DMS79 (cell line): Measurements from ENCODE around the gene ZFR2.

ENCODE experiments used
- DNase-seq: peaks from one replicate; lab custom pipeline; 2025; lab: John Stamatoyannopoulos, UW

Gene ZFR2

DNA sequence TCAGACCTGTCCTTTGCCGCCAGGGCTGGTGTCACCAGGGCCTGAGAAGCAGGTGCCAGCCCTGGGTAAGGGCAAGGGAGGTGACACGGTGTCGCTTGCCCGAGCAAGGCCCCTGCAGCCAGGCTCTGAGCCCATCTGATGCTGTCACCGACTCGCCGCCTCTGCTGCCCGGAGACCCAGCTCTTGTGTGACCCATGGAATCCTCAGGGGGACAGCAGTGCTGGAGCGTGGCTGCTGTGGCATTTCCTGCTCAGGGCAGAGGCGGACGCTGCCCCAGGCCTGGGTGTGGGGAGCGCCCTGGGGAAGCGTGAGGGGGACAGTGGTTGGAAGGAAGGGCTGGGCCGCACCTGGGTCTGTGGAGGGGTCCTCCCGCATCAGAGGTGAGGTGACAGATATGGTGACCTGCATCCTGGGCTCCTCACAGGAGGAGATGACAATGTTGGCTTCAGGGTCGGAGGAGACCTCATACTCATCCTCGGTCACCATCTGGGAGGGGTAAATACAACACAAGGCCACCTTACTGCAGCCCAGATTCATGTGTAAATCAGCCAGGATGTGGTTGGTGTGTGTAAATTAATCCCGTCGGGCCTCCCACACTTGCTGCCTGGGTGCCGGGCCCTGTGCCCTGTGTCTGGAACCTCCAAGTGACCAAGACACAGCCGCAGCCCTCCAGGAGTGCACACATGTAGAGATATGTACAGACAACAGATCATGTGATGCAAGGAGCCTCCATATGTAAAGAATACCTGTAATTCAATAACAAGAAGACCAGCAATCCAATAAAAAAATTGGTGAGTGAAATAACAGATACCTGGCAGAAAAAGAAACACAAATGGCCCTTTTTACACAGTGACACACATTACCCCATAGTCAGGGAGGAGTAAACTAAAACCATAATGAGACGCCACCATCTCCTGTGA is 55.1 kb downstream of the ZFR2 start:
- DNase-seq, result no peak

DNA sequence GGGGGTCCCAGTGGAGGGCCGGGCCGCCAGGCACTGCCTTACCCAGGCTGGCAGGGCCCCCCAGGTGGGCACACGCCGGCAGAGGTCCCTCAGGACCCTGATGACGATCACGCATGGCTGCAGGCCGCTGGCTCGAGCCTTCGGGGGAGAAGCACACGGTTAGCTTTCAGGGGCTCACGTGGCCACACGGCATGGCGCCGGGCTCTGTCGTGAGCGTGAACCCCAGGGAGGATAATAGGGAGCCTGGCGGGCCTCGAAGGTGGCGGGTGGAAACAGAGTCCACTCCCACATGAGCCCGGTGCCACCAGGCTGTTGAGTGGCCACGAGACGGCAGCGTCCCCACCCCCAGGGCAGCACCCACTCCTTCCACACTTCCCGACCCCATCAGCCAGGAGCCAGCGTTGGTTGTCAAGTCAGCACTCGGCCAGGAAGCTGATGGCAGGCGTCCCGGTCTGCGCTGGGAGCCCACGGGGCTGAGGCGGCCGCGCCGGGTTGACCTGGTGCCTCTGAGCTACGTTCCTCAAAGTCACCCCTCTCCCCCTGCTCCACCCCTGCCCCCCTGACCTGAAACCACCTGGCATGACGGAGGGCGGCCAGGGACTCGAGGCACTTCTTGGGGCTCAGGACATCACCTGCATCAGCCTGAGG is 58.0 kb downstream of the ZFR2 start:
- no peak for DNase-seq

DNA sequence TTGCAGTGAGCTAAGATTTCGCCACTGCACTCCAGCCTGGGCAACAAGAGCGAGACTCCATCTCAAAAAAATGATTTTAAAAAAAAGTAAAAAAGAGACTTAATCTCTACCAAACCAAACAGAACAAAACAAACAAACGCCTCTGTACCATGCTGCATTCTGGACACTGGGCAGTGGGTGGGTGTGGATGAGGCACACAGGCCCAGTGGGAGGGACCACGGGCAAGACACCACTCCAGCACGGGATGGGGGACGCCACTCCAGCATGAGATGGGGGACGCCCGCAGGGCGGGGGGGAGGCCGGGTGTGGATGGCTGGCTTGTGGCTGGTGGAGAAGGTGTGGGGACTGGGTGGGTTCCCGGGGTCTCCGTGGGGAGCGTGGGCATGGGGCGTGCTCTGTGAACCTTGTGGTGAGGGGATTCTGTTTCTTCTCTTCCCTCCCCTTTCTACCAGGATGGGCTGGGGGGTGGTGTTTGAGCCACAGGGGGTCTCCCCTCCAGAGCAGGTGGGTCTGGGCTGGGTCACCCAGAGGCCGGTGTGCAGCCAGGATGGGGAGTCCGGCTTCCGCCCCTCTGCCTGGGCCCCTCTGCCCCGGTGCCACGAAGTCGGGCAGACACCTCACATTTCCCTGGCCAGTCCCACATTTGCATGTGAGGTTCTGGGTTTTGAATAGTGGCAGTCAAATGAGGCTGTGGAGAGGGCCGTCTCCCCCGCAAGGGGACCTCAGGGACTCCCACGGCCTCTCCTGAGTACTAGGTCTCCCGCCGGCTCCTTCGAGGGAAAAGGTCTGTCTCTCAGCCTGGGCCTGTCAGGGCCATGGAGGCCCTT is 58.7 kb downstream of the ZFR2 start:
- DNase-seq, result no peak

DNA sequence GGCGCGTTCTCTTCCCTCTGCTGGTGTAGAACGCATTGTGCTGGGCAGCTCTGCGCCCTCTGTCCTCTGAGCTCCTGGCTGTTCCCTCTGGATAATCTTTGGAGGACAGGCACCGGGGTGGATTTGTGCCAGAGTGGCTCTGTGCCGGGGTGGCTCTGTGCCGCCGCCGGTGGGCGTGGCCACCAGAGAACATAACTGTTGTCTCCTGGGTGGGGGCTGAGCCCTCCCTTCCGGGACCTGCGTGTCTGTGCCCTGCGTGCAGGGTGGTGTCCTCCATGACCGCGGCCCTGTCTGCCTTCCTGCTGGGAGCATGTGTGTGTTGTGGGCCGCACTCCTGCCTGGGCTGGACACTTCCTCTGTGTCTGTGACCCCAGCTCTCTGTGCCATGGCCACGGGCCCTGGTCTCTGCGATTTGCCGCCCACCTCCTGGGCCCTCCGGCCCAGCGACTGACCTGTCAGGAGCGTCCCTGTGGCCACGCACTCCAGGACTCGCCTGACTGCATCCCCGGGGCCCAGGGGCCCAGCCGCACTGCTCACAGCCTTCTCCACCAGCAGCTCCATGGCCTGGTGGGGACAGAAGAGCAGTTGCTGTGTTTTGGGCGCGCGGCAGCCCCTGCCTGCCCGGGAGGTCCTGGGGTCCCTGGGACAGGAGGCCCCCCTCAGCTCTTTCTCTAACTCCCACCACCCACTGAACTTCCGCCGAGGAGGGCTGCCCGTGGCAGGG is 60.3 kb downstream of the ZFR2 start:
- no peak for DNase-seq

DNA sequence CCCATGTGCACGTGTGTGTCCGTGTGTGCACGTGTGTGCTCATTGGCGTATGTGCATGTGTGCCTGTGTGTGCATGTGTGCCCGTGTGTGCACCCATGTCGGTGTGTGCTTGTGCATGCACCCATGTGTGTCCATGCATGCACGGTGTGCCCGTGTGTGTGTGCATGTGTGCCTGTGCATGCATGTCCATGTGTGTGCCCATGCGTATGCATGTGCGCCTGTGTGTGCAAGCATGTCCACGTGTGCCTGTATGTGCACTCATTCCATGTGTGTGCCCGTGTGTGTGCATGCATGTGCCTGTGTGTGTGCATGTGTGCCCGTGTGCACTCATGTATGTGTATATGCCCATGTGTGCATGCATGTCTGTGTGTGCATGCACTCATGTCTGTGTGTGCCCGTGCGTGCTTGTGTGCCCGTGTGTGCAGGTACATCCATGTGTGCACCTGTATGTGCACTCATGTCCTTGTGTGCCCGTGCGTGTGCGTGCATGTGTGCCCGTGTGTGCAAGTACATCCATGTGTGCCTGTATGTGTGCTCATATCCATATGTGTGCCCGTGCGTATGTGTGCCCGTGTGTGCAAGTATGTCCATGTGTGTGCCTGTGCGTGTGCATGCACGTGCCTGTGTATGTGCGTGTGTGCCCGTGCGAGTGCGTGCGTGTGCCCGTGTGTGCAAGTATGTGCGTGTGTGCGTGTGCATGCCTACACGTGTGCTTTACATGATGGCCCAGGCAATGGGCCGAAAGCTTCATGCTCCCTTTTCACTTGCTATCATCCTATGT is 61.1 kb downstream of the ZFR2 start:
- DNase-seq, result no peak

DNA sequence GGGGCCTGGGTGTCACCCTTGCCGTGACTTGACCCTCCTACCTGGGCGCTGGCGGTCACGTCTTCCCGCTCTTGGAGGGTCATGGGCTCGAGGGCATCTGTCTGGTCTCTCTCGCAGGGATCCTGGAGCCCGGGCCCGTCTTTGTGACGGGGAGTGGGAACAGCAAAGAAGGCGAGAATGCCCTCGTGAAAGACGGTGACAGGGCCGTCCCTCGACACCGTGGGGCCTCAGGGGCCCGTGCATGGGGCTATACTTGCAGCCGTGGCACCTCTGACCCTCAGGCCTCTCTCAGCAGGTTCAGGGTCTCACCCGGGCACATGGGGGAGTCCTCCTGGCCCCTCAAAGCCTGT is 61.7 kb downstream of the ZFR2 start:
- DNase-seq, result no peak

DNA sequence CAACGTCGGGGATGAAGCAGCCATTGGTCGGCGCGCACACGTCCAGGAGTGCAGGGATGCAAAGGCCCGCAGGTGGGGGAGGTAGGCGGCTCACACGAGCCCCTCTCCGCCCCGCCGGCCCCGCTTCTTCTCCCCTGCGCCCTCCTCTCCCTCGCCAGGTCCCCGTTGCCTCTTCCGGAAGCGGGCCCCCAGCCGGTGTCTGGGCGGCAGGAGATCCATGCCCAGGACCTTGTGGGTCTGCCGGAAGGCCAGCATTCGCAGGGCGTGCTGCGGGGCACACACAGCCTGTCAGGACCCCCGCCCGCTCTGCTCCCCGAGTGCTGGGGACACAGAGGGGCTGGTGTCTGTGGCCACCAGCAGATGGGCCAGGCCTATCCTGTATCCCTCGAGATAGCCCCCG is 63.0 kb downstream of the ZFR2 start:
- no peak for DNase-seq

DNA sequence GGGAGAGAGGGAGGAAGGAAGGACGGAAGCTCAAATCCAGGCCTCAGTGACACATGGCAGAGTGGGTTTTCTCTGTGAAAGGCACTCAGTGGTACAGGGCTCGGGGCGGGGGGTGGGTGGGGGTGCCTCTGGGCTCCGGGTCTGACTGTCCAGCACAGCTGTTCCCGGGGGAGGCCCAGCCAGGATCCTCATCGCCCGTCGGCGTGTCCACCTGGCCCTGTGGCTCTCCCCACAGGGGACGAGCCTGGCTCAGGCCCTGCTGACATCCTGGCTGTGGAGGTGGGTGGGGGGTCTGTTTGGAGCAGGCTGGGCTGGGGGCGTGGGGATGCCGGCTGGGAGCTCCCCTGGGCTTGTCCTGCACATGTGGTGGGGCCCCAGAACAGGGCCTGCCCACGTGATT is 64.4 kb downstream of the ZFR2 start:
- DNase-seq, result no peak

DNA sequence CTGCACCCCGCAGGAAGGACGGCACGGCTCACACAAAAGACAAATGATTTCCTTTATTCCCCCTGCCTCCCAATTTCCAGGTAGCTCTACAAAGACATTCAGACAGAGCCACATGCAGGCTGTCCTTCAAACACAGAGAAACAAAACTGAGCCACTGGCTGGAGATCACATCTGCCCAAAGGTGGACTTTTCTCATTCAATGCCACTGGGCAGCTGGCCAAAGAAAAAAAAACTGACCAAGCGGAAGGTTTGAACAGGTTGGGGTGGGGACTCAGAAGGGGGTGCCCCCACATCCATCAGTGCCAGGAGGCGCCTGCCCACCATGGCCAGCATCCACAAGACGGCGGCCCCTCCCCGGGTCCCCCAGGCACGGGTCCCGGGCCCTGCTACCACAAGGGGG is 64.9 kb downstream of the ZFR2 start:
- no peak for DNase-seq

DNA sequence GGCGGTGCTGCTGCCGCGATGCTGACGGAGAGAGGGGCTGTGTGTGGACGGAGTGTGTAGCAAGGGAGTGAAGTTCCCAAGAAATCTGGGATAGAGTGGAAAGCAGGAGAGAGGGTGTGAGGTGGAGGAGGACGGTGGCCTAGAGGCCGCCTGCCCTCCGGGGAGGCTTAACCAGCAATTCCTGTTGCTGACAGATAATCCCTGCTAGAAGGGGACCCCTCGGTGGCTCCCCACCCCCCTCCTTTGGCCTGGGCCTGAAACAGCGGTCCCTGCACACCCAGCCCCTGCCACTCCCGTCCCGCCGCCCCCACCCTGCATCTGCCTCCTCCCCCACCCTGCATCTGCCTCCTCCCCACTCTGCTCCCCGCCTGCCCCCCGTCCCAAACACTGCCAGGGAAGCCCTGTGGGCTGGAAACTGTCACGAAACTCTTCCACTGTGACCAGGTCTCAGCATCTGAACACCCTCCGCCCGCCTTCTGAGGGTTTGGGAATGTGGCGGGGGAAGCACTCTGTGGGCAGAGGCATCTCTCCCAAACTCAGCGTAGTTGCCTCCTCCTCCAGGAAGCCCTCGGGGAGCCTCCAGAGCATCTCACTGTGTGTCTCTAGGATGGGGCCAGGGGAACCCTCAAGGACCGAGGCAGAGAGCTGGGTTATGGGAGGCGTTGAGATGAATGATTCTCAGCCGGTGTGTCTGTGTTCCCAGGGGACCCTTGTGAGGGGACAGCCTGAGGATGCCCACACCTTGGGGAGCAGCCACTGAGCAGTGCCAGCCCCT is 65.5 kb downstream of the ZFR2 start:
- no peak for DNase-seq

DNA sequence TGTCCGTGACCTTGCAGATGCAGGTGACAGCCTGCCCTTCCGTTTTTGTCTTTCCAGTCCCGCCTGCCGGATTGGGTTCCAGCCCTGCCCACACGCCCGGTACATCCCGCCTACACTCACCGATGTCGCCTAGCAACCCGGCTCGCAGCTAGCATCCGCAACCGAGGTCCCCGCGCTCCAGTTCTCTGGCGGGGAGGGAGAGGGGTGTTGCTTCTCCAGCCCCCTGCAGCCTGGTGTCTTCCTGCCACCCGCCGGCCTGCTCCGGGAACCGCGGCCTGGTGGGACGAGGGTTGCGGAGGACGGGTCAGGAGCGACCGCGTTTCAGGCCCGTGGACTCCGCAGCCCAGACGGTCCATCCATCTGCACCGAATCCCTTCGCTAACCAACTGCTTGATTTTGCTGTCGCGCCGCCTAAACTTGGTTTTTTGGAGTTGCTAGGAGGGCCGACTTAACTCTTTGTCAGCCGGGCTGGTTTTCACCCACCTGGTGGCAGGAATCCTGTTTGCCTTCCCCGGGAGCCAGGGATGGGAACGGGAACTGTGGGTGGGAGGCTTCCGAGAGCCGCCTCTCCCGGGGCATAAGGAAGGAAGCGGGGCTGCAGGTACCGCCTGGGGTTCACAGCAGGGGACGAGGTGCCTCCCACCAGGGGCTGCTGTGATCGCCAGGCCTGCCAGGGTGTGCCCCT is 67.3 kb downstream of the ZFR2 start:
- DNase-seq, result peak; percentile 45

DNA sequence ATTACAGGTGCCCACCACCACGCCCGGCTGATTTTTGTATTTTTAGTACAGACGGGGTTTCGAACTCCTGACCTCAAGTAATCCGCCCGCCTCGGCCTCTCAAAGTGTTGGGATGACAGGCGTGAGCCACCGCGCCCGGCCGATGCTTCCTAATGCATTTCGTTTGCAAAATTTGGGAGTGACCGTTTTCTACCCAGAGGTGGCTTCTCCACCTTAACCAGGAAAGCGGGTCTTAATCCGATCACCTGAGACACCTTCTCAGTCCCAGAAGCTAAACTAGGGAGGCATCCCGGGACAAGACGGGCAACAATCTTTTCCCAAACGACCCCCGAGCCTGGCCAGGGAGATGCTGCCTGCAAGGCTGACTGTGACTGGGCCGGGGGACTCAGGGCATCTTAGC is 67.8 kb downstream of the ZFR2 start:
- no peak for DNase-seq

DNA sequence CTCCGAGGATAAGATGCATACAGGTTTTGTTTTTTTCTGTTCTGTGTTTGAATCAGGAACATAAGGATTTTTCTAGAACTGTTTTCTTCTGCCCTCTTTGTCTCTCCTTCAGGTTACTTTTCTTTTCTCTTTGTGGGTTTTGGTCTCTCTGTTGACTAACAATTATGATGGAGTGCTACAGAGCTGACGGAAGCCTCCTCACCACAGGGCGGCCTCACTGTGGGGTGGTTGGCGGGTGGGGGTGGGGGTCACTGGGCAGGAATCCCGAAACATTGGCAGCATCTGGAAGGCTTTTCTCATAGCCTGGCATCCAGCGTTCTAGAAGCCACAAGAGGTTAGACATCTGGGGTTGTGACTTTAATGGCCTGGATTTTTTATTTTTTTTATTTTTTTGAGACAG is 70.7 kb downstream of the ZFR2 start:
- no peak for DNase-seq

DNA sequence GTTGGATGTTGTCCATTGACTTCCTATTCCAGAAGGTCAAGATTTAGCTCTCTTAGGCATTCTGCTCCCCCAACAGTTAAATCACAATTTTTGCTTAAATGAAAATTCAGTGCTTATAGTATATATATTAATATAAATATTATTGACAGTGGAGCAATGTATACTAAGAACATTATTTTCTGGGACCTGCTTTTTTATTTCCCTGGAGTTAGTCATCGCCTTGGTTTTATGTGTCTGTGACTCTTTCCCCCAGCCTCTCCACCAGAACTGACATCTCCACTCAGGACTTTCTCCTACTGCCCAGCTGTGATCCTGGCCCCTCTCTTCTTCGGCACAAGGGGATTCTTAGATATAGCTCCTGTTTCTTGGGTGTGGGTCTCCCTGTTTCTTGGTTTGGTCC is 72.5 kb downstream of the ZFR2 start:
- DNase-seq, result no peak

DNA sequence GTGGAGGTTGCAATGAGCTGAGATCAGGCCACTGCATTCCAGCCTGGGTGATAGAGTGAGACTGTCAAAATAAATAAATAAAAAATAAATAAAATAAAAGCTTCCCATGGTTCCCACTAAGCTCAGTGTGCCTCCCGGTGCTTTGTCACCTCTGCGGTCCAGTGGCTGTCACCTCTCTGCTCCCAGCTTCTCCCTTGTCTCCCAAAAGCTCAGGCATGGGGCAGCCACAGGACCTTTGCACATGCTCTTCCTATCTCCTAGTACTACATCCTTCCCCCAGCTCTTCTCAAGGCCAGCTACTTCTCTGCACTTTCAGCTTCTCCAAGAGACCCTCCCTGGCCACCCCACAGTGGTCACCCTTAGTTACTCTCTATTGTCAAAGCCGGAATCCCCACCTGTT is 75.0 kb downstream of the ZFR2 start:
- DNase-seq, result no peak

DNA sequence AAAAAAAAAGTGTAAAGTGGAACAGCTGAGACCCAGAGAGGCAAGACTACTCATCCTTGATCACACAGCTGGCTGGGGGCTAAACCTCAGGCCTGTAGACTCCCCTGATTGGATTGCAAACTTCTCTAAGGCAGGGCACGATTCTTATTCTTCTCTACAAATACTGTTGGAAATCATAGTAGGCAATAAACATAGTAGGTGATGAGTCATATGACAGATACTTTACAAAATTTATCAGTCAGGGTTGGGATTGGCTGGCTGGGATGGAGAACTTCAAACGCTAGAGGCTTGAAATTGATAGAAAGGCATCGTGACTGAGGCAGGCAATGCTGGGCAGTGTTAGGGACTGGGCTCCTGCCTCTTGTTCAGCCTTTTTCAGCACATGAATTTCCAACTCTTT is 76.7 kb downstream of the ZFR2 start:
- DNase-seq, result no peak

DNA sequence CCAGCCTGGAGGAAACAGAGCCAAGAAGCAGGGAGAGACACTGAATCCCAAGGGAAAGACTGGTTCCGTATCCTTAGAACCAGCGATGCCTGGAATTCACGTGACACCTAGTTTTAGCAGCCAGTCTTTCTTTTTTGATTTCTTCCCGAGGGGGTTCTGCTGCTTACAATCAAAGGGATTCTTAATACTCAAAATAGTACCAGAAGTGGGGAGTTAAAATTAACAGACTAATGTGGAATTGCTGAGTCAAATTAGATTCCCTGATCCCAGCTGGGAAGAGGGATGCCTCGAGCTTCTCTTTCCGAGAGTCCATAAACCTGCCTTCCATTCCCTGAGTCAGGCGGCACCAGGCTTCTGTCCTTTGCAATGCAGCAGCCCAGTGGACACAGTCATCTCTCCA is 77.9 kb downstream of the ZFR2 start:
- no peak for DNase-seq

DNA sequence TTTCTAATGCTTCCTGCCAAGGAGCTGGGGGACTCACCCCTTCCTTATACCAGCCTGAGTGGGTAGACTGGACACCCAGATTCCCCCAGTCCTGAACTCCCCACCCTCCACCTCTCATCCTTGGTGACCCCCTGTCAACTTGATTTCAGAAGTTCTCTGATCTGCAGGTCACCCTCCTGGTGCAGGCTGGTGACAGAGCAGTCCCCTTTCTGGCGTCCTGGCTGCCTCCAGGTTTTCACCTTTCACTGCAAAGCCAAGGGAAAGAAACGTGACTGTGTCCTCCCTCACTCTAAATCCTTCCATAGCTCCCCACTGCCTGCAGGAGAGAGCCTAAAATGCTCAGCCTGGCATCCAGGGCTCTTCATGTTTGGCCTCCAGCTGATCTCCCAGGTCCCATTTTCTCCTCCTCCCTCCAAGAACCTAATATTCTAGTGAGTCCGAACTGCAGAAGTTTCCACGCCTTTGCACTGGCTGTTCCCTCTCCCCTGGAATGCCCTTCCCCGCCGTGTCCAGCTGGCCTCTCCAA is 78.6 kb downstream of the ZFR2 start:
- no peak for DNase-seq

DNA sequence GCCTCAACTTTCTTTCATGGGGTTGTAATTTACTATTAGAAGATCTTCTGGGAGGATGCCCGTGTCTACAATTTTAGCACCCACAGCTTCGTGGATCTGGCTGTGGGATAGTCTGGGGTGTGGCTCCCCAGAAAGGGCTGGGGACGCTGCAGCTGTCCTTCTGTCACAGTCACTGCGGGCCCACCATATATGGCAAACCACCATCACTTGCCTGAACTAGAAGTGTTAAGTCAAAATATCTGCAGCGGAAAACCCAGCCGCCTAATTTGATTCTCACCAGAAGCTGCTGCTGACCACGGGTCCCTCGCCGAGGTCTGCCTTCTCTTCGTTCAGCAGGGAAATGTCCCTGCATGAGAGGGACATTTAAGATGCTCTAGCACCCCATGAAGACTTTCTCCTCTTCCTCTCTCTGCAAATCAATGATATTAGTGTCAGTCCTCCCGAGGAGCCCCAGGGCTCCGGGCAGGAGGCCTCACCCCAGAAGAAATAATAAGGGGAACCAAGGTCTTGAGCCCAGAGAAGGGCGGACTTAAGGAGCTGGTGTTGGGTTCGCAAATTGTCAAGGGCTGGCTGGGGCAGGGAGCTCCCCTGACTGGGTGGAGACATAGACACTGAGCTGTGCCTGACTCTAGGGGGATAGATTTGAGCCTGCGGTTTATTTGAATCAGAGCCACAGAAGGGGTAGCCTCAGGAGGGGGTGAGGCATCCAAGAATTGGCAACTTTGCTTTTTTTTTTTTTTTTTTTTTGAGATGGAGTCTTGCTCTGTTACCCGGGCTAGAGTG is 79.7 kb downstream of the ZFR2 start:
- no peak for DNase-seq
